Right atrium auricular region (tissue), 2 donors: ENCODE results near the gene UQCR11. TPM values are rescaled to one million over a fixed set of nuclear protein-coding genes. Genes with fewer than 3 reads are reported as not detected.

Experiments
- DNase-seq: peaks from one replicate; pipeline ENCODE4 v3.0.0-alpha.2; 2019; ENCODE audit warnings: low spot score
- H3K27ac ChIP-seq, 2 donors: fragments of 200-600 bp; sonication (generic); 1 replicate in 1 of 2; 2 replicates in 1 of 2; pipeline ENCODE4 v1.5.1; 2016 to 2019
- H3K27me3 ChIP-seq, 2 donors: fragments of 200-600 bp; sonication (generic); one replicate each; pipeline versions ENCODE4 v1.5.1 to v1.6.0; 2017 to 2019
- H3K36me3 ChIP-seq: fragments of 200-600 bp; sonication (generic); one replicate; pipeline ENCODE4 v1.5.1; 2016
- H3K4me1 ChIP-seq, 2 donors: fragments of 200-600 bp; sonication (generic); one replicate each; pipeline versions ENCODE4 v1.5.1 to v1.6.0; 2017 to 2019
- H3K4me3 ChIP-seq, 2 donors: fragments of 200-600 bp; sonication (generic); 1 replicate in 1 of 2; 2 replicates in 1 of 2; pipeline ENCODE4 v1.5.1; 2017 to 2019; ENCODE audit warnings: mild to moderate bottlenecking in 1 of 2, moderate library complexity in 1 of 2
- H3K9me3 ChIP-seq, 2 donors: fragments of 200-600 bp; sonication (generic); one replicate each; pipeline ENCODE4 v1.5.1; 2019
- total RNA-seq, 2 donors: library from RNA; depleted of rRNA; stranded (reverse); fragments of >200 nt; gene quantifications; one replicate each; pipeline ENCODE4 v1.1.0, GENCODE V29; 2016
- TF ChIP-seq, protein P1 (sequence below), 2 donors: fragments of 200-600 bp; sonication (generic); IDR thresholded peaks; one replicate each; pipeline ENCODE4 v1.5.1; 2019; ENCODE audit warnings: antibody characterized with exemption in 2 of 2

Gene UQCR11
- total RNA-seq = 100 to 1,000 TPM; 172 to 191 TPM

DNA sequence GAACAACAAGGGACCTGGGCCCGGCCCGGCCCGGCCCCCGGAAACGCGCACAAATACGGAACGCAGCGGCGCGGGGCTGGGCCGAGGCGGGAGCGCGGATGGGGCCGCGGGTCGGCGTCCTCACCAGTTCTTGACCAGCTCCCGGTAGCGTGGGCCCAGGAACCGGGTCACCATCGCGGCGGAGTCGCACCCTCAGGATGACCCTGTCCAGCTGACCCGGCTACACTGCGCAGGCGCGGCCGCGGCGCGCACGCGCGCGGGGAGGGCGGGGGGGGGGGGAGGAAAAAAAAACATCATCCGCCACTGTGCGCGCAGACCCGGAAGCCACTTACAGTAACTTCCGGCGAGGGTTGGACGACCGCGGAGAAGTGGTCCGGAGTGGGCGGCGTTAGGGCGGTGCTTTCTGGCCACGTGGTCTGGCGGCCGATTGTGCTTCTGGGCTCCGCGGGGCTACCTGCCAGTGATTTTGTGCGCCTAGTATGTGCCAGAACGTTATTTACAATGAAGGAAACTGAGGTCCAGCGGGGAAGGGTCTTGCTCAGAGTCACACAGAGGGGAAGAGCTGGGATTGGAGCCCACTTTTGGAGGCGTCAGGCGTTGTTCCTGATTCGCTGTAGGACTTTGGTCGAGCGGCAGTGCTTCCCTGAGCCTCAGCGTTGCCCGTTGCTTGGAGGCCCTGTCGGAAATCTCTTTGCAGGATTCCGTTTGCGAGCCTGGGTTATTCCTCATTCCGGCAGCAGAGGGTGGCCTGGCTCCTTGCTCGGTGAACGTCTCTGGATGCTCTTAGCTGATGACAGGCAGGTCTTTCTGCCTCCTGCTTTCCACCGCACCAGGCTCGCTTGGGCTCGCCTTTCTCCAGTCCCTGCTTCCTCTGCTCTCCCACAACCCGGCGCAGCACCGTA is at the start of gene UQCR11:
Gene UQCR11 (minus strand): TSS at position 227 of the 902 bp plus-strand sequence. CDS start 53 bp downstream, at position 174.
- Histone ChIP-seq H3K27ac (peak within 1 kb of the TSS; percentile 95), H3K27me3 (no peaks in the 10 kb centered on the region), H3K9me3 (no peaks in the 10 kb centered on the region), H3K4me1 (peaks cover 3 to 33% of the 10 kb centered on the region in 2 donors), H3K36me3 (no peaks in the 10 kb centered on the region), H3K4me3 (peak within 1 kb of the TSS; percentile 87 to 100)
- TF ChIP-seq, protein P1, sequence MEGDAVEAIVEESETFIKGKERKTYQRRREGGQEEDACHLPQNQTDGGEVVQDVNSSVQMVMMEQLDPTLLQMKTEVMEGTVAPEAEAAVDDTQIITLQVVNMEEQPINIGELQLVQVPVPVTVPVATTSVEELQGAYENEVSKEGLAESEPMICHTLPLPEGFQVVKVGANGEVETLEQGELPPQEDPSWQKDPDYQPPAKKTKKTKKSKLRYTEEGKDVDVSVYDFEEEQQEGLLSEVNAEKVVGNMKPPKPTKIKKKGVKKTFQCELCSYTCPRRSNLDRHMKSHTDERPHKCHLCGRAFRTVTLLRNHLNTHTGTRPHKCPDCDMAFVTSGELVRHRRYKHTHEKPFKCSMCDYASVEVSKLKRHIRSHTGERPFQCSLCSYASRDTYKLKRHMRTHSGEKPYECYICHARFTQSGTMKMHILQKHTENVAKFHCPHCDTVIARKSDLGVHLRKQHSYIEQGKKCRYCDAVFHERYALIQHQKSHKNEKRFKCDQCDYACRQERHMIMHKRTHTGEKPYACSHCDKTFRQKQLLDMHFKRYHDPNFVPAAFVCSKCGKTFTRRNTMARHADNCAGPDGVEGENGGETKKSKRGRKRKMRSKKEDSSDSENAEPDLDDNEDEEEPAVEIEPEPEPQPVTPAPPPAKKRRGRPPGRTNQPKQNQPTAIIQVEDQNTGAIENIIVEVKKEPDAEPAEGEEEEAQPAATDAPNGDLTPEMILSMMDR (IDR thresholded peaks at IDR 0.05) = peak in 1 of 2 donors; percentile 71
- peak; percentile 97 for DNase-seq

GRCh38 chr19:1654178-1654792 is 49.0 kb upstream of the UQCR11 start:
- Histone ChIP-seq H3K4me3 (no peak overlapping the region), H3K36me3 (no peaks in the 10 kb centered on the region), H3K4me1 (peaks cover 0 to 20% of the 10 kb centered on the region in 2 donors), H3K9me3 (no peaks in the 10 kb centered on the region), H3K27ac (no peak overlapping the region), H3K27me3 (no peaks in the 10 kb centered on the region)
- no peak for DNase-seq
- TF ChIP-seq, protein P1 (IDR thresholded peaks at IDR 0.05) = no peak

- no peaks in the 10 kb centered on the region for H3K36me3 ChIP-seq
- no peak for DNase-seq
- peak overlapping the region; percentile 61 to 96 for H3K4me3 ChIP-seq
- peak overlapping the region; percentile 96 to 100 for H3K27ac ChIP-seq
- TF ChIP-seq, protein P1 (IDR thresholded peaks at IDR 0.05) = no peak
- H3K27me3 ChIP-seq = no peaks in the 10 kb centered on the region
- H3K9me3 ChIP-seq = no peaks in the 10 kb centered on the region
- peaks cover 0 to 20% of the 10 kb centered on the region in 2 donors for H3K4me1 ChIP-seq
These were observed 48.0 kb upstream of the UQCR11 start for GRCh38 chr19:1653300-1653628.

DNA sequence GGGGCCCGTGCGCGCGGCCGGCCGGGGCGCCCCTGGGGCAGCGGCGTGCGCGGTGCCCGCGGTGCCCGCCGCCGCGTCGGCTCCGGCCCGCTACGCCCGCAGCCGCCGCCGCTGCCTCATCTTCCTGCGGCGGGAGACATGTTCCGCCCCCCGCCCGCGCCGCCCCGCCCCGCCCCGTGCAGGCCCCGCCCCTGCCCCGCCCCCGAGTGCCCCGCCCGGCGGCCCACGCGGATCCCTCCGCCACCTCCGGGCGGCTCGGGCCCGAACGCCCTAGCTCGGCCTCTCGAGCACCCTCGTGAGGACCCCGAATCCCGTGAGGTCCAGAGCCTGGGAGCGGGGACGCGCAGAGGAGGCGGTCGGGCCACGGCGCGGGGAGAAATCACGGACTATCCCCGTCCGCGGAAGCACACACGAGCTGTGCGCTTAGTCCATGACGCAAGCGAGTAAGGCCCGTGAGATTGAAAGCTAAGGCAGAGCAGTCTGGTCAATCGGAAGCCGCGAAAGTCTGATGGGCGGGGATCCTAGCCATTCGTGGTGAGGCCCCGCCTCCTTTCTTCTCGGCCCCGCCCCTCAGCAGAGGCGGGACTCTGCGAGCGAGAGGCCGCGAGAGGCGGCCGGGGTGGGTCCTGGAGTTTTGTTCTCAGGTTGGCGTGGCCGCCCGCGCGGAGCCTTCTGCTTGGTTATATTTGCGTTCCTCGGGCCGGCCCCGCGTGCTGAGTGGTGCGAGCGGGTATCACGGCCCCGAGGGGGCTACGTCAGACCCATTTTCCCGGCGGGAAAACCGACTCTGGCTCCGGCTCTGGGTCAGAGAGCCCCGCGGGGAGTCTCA is 47.4 kb upstream of the UQCR11 start, which contains the start of gene TCF3:
Gene TCF3 (minus strand): TSS at position 145 of the 829 bp plus-strand sequence. CDS start 2,367 bp downstream, outside the sequence.
- H3K27me3 ChIP-seq = no peaks in the 10 kb centered on the region
- no peaks in the 10 kb centered on the region for H3K36me3 ChIP-seq
- H3K4me3 ChIP-seq = peak within 1 kb of the TSS; percentile 92 to 96
- H3K27ac ChIP-seq = peak within 1 kb of the TSS; percentile 96 to 100
- peaks cover 0 to 20% of the 10 kb centered on the region in 2 donors for H3K4me1 ChIP-seq
- H3K9me3 ChIP-seq = no peaks in the 10 kb centered on the region
- TF ChIP-seq, protein P1 (IDR thresholded peaks at IDR 0.05) = no peak
- DNase-seq = peak; percentile 99

GRCh38 chr19:1651568-1652291 is 46.5 kb upstream of the UQCR11 start:
- TF ChIP-seq, protein P1 (IDR thresholded peaks at IDR 0.05) = peak in 1 of 2 donors; percentile 25
- H3K27me3 ChIP-seq = no peaks in the 10 kb centered on the region
- H3K4me1 ChIP-seq = peaks cover 0 to 20% of the 10 kb centered on the region in 2 donors
- H3K27ac ChIP-seq = peak overlapping the region; percentile 3 to 75
- DNase-seq = no peak
- H3K9me3 ChIP-seq = no peaks in the 10 kb centered on the region
- peak overlapping the region; percentile 52 to 92 for H3K4me3 ChIP-seq
- H3K36me3 ChIP-seq = no peaks in the 10 kb centered on the region
